SK-N-SH (cell line): ENCODE data around the gene OR2S2. TPM values are rescaled to one million over a fixed set of nuclear protein-coding genes. Genes with fewer than 3 reads are reported as not detected.

Source experiments
- CTCF ChIA-PET: fragments of 300-600, 350-600 bp; formaldehyde crosslinking; extraction: SDS; loops from one replicate; lab custom pipeline; 2021; lab: Yijun Ruan, JAX
- POLR2A ChIA-PET: fragments of 350-600 bp; sonication (Branson Sonifier 250); formaldehyde crosslinking; extraction: SDS; loops from one replicate; lab custom pipeline; 2020; ENCODE audit warnings: antibody characterized with exemption, inconsistent platforms; lab: Yijun Ruan, JAX
- DNase-seq: peaks from one replicate; pipeline ENCODE4 v3.0.0; 2012
- H2AFZ ChIP-seq: fragments of 200-600 bp; sonication (generic); 2 replicates; pipeline ENCODE4 v1.8.1; 2016; ENCODE audit warnings: antibody characterized with exemption, mild to moderate bottlenecking, low read depth
- H3F3A ChIP-seq: fragments of 200-600 bp; sonication (generic); replicated peaks from 2 replicates; pipeline ENCODE3; 2016; ENCODE audit warnings: antibody characterized with exemption, mild to moderate bottlenecking; ENCODE audit not compliant: insufficient read depth
- H3K27ac ChIP-seq, 2 experiments: fragments of 200-500 bp in 1 of 2; fragments of 200-600 bp in 1 of 2; sonication (Bioruptor generic) in 1 of 2; sonication (generic), shearing (Covaris generic) in 1 of 2; 2 replicates each; pipeline versions ENCODE4 v1.5.1 to v1.6.1; 2014 to 2016; ENCODE audit warnings: low read depth in 2 of 2, inconsistent platforms in 1 of 2, low read length in 1 of 2, mild to moderate bottlenecking in 1 of 2, mixed read lengths in 1 of 2
- H3K27me3 ChIP-seq: fragments of 200-600 bp; sonication (generic), shearing (Covaris generic); 2 replicates; pipeline ENCODE4 v1.6.1; 2016; ENCODE audit warnings: mixed run types; ENCODE audit not compliant: insufficient read depth
- H3K36me3 ChIP-seq, 2 experiments: fragments of 200-500 bp in 1 of 2; fragments of 200-600 bp in 1 of 2; sonication (Bioruptor generic) in 1 of 2; sonication (generic) in 1 of 2; replicated peaks in 1 of 2; 2 replicates each; pipeline versions ENCODE3 to v1.5.1; 2014 to 2016; ENCODE audit warnings: low read length in 1 of 2, mild to moderate bottlenecking in 1 of 2; ENCODE audit not compliant: insufficient read depth in 2 of 2, control insufficient read depth in 1 of 2
- H3K4me1 ChIP-seq, 2 experiments: fragments of 200-500 bp in 1 of 2; fragments of 200-600 bp in 1 of 2; sonication (Bioruptor generic) in 1 of 2; sonication (generic), shearing (Covaris generic) in 1 of 2; 2 replicates each; pipeline versions ENCODE4 v1.5.1 to v1.6.1; 2014 to 2016; ENCODE audit warnings: low read depth in 1 of 2, low read length in 1 of 2, mixed run types in 1 of 2; ENCODE audit not compliant: insufficient read depth in 2 of 2, control insufficient read depth in 1 of 2
- H3K4me2 ChIP-seq: fragments of 200-600 bp; sonication (generic), shearing (Covaris generic); 2 replicates; pipeline ENCODE4 v1.6.1; 2017; ENCODE audit warnings: mixed run types
- H3K4me3 ChIP-seq, 2 experiments: fragments of 200-500 bp in 1 of 2; fragments of 200-600 bp in 1 of 2; sonication (Bioruptor generic) in 1 of 2; sonication (generic), shearing (Covaris generic) in 1 of 2; 2 replicates each; pipeline versions ENCODE4 v1.5.1 to v1.8.1; 2014 to 2016; ENCODE audit warnings: low read depth in 2 of 2, inconsistent platforms in 1 of 2, low read length in 1 of 2, mild to moderate bottlenecking in 1 of 2, mixed read lengths in 1 of 2, moderate library complexity in 1 of 2
- H3K79me2 ChIP-seq: fragments of 200-600 bp; sonication (generic); 2 replicates; pipeline ENCODE4 v1.8.1; 2017; ENCODE audit warnings: mild to moderate bottlenecking; ENCODE audit not compliant: insufficient read depth
- H3K9ac ChIP-seq: fragments of 200-600 bp; sonication (generic); 2 replicates; pipeline ENCODE4 v1.6.1; 2017; ENCODE audit warnings: mixed run types
- H3K9me2 ChIP-seq: fragments of 200-600 bp; sonication (generic); 2 replicates; pipeline ENCODE4 v1.6.1; 2017; ENCODE audit warnings: mixed run types
- H3K9me3 ChIP-seq: fragments of 200-600 bp; sonication (generic); 2 replicates; pipeline ENCODE4 v1.6.1; 2017; ENCODE audit warnings: mixed run types, mild to moderate bottlenecking, moderate library complexity
- H4K20me1 ChIP-seq: fragments of 200-600 bp; sonication (generic); 2 replicates; pipeline ENCODE4 v1.6.1; 2017; ENCODE audit warnings: mild to moderate bottlenecking, mixed run types; ENCODE audit not compliant: insufficient read depth
- CHD2 ChIP-seq: fragments of 150-350 bp; IDR thresholded peaks from 2 replicates; pipeline ENCODE4 v1.6.1; 2018; ENCODE audit warnings: low read length; ENCODE audit not compliant: partially characterized antibody
- EZH2phosphoT487 ChIP-seq: fragments of 200-600 bp; sonication (generic); IDR thresholded peaks from 2 replicates; pipeline ENCODE4 v1.6.1; 2017; ENCODE audit warnings: low read depth, mixed run types, mild to moderate bottlenecking, antibody characterized with exemption, moderate library complexity, borderline replicate concordance
- FOXJ3 ChIP-seq: sonication (generic); formaldehyde crosslinking; IDR thresholded peaks from 2 replicates; pipeline ENCODE4 v1.5.1; 2020; ENCODE audit warnings: mild to moderate bottlenecking, missing genetic modification reagents
- GABPA ChIP-seq: IDR thresholded peaks from 2 replicates; pipeline ENCODE4 v1.4.0; 2012; ENCODE audit warnings: low read depth, mild to moderate bottlenecking
- MXI1 ChIP-seq: IDR thresholded peaks from 2 replicates; pipeline ENCODE4 v1.6.1; 2012; ENCODE audit warnings: mild to moderate bottlenecking, low read depth, low read length, improper control_type of control experiment
- RFX5 ChIP-seq: IDR thresholded peaks from 2 replicates; pipeline ENCODE4 v1.6.1; 2012; ENCODE audit warnings: mild to moderate bottlenecking, improper control_type of control experiment, low read length
- SMC3 ChIP-seq: IDR thresholded peaks from 2 replicates; pipeline ENCODE4 v1.6.1; 2012; ENCODE audit warnings: low read depth, low read length, improper control_type of control experiment
- TAF1 ChIP-seq: IDR thresholded peaks from 2 replicates; pipeline ENCODE4 v1.6.1; 2012; ENCODE audit warnings: low read depth, mild to moderate bottlenecking, low read length, moderate library complexity, borderline replicate concordance
- TCF12 ChIP-seq: IDR thresholded peaks from 2 replicates; pipeline ENCODE4 v1.4.0; 2012
- TEAD4 ChIP-seq: IDR thresholded peaks from 2 replicates; pipeline ENCODE4 v1.4.0; 2012; ENCODE audit warnings: mild to moderate bottlenecking, borderline replicate concordance; ENCODE audit not compliant: insufficient read depth
- YY1 ChIP-seq: IDR thresholded peaks from 2 replicates; pipeline ENCODE4 v1.4.0; 2012; ENCODE audit warnings: low read depth, mild to moderate bottlenecking
- WGBS: methylation state at CpG from one replicate; pipeline ENCODE4 v1.1.6; 2017; ENCODE audit warnings: low lambda C conversion rate; 5-methylcytosine and 5-hydroxymethylcytosine counted together
- polyA plus RNA-seq, 3 experiments: library from polyadenylated mRNA; depleted of rRNA; stranded (reverse); fragments of >200 nt; gene quantifications; 2 replicates each; pipeline ENCODE4 v1.2.3, GENCODE V29; 2012
- TF ChIP-seq, protein P1 (sequence below): IDR thresholded peaks from 2 replicates; pipeline ENCODE4 v1.6.1; 2012; ENCODE audit warnings: mild to moderate bottlenecking, low read depth, low read length, moderate library complexity
- TF ChIP-seq, protein P2 (sequence below): IDR thresholded peaks from 2 replicates; pipeline ENCODE4; 2012
- TF ChIP-seq, protein P3 (sequence below): IDR thresholded peaks from 2 replicates; pipeline ENCODE4 v1.4.0; 2012; ENCODE audit warnings: low read depth, borderline replicate concordance

OR2S2 gene
- polyA plus RNA-seq, 1 of the 3 experiments (the other 2 are of a cell fraction): not detected

DNA sequence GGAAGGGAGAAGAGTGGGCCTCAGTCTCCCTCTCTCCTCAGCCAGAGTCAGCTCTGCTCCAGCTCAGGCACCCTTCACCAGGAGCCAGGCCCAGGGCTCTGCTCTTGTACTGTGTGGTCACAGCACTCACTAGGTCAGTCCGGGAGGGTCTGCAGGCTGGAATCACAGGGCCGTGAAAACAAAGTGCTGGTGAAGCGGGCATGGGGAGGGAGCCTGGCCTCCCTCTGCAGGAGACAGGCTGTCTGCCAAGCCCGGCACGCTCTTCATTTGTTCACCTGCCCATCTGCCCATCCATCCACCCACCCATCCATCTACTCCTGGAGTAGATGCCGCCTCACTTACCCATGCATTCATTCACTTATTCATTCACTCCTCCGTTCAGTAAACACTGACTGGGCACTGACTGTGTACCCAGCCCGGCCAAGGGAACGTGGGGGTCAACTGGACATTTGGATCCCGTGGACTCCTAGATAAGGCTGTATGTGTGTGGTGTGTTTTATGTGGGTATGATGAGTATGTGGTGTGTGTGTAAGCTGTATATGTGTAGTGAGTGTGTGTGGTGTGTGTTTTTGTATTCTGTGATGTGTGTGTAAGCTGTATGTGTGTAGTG is 45.1 kb downstream of the OR2S2 start:
- H3F3A ChIP-seq: peaks cover 16% of the 10 kb centered on the region
- TF ChIP-seq, protein P1, sequence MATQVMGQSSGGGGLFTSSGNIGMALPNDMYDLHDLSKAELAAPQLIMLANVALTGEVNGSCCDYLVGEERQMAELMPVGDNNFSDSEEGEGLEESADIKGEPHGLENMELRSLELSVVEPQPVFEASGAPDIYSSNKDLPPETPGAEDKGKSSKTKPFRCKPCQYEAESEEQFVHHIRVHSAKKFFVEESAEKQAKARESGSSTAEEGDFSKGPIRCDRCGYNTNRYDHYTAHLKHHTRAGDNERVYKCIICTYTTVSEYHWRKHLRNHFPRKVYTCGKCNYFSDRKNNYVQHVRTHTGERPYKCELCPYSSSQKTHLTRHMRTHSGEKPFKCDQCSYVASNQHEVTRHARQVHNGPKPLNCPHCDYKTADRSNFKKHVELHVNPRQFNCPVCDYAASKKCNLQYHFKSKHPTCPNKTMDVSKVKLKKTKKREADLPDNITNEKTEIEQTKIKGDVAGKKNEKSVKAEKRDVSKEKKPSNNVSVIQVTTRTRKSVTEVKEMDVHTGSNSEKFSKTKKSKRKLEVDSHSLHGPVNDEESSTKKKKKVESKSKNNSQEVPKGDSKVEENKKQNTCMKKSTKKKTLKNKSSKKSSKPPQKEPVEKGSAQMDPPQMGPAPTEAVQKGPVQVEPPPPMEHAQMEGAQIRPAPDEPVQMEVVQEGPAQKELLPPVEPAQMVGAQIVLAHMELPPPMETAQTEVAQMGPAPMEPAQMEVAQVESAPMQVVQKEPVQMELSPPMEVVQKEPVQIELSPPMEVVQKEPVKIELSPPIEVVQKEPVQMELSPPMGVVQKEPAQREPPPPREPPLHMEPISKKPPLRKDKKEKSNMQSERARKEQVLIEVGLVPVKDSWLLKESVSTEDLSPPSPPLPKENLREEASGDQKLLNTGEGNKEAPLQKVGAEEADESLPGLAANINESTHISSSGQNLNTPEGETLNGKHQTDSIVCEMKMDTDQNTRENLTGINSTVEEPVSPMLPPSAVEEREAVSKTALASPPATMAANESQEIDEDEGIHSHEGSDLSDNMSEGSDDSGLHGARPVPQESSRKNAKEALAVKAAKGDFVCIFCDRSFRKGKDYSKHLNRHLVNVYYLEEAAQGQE: no peak
- TF ChIP-seq SMC3 (no peak), FOXJ3 (no peak), MXI1 (no peak), TAF1 (no peak), EZH2phosphoT487 (no peak), TCF12 (no peak), TEAD4 (no peak), YY1 (no peak), GABPA (no peak), RFX5 (no peak), CHD2 (no peak)
- TF ChIP-seq, protein P2, sequence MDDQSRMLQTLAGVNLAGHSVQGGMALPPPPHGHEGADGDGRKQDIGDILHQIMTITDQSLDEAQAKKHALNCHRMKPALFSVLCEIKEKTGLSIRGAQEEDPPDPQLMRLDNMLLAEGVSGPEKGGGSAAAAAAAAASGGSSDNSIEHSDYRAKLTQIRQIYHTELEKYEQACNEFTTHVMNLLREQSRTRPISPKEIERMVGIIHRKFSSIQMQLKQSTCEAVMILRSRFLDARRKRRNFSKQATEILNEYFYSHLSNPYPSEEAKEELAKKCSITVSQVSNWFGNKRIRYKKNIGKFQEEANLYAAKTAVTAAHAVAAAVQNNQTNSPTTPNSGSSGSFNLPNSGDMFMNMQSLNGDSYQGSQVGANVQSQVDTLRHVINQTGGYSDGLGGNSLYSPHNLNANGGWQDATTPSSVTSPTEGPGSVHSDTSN: no peak
- TF ChIP-seq, protein P3, sequence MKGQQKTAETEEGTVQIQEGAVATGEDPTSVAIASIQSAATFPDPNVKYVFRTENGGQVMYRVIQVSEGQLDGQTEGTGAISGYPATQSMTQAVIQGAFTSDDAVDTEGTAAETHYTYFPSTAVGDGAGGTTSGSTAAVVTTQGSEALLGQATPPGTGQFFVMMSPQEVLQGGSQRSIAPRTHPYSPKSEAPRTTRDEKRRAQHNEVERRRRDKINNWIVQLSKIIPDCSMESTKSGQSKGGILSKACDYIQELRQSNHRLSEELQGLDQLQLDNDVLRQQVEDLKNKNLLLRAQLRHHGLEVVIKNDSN: no peak
- no peaks in the 10 kb centered on the region for H3K9me3 ChIP-seq
- no peaks in the 10 kb centered on the region for H4K20me1 ChIP-seq
- 91% methylated on average over 7 of the region's 10 CpGs for WGBS
- no peaks in the 10 kb centered on the region for H3K9me2 ChIP-seq
- H3K4me1 ChIP-seq: peaks cover 9 to 16% of the 10 kb centered on the region in 2 experiments; a peak in 3 of 4 replicates
- ChIA-PET CTCF (interaction anchor here (2.0 kb wide), 1 partner anchor 32 kb away, joined by 6 read pairs; no protein-coding TSS in a partner anchor), POLR2A (no interaction called here)
- no peak overlapping the region for H3K4me2 ChIP-seq
- no peak for DNase-seq
- H3K9ac ChIP-seq: no peak overlapping the region
- no peak overlapping the region for H2AFZ ChIP-seq
- H3K27ac ChIP-seq: no peak overlapping the region
- H3K27me3 ChIP-seq: no peaks in the 10 kb centered on the region
- H3K36me3 ChIP-seq: no peaks in the 10 kb centered on the region
- no peaks in the 10 kb centered on the region; the same call in 1 of the 2 replicates for H3K79me2 ChIP-seq
- no peak overlapping the region for H3K4me3 ChIP-seq
